H7 (cell line): Measurements from ENCODE around the gene HIPK4. TPM values are rescaled to one million over a fixed set of nuclear protein-coding genes. Genes with fewer than 3 reads are reported as not detected.
"Not testable (repeated sequence)": the region's sequence is repeated elsewhere in the genome, so short reads cannot be mapped to it uniquely, and the experiment has no call there.

Source experiments
- DNase-seq: peaks from one replicate; pipeline ENCODE4 v3.0.0; 2012
- H3K27me3 ChIP-seq: 2 replicates; pipeline ENCODE4 v1.6.0; 2011; ENCODE audit warnings: mild to moderate bottlenecking, low read length; ENCODE audit not compliant: control insufficient read depth, insufficient read depth
- H3K36me3 ChIP-seq: replicated peaks from 2 replicates; pipeline ENCODE4 v1.5.1; 2011; ENCODE audit warnings: low read length; ENCODE audit not compliant: control insufficient read depth, insufficient read depth
- H3K4me3 ChIP-seq: 2 replicates; pipeline ENCODE4 v1.5.1; 2011; ENCODE audit warnings: low read depth, mild to moderate bottlenecking, control low read depth, low read length, moderate library complexity; ENCODE audit not compliant: insufficient read depth
- total RNA-seq: library from RNA; depleted of rRNA; stranded (reverse); fragments of >200 nt; shearing (Covaris generic); gene quantifications from 2 replicates; pipeline ENCODE4 v1.2.3, GENCODE V29; 2014

The HIPK4 gene
- total RNA-seq, 1 experiment from 2014 or later: 0.24 TPM

DNA sequence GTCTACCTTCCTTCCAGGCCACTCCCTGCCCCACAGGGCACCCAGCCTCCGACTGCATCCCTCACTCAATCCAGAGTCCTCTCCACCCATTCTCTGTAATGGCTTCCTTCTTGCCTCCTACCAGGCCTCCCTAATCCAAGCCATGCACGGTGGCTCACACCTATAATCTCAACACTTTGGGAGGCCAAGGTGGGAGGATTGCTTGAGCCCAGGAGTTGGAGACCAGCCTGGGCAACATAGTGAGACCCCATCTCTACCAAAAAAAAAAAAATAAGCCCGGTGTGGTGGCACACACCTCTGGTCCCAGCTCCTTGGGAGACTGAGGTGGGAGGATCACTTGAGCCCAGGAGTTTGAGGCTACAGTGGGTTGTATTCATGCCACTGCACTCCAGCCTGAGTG lies 19.7 kb downstream of the HIPK4 start:
- DNase-seq, H3K4me3 ChIP-seq, H3K27me3 ChIP-seq: not testable (repeated sequence)
- H3K36me3 ChIP-seq: peaks cover 26% of the 10 kb centered on the region

DNA sequence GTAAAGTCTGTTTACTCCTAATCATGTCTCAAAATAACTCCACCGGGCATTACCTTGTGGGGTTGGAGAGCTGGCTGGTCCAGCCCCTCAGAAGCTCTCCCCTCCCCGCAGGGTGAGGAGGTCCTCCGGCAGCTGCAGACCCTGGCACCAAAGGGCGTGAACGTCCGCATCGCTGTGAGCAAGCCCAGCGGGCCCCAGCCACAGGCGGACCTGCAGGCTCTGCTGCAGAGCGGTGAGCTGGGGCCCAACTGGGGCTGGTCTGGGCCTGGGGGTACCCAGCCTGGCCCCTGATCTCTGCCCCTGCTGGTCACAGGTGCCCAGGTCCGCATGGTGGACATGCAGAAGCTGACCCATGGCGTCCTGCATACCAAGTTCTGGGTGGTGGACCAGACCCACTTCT lies 20.2 kb downstream of the HIPK4 start:
- no peak for DNase-seq
- Histone ChIP-seq H3K36me3 (peaks cover 26% of the 10 kb centered on the region), H3K27me3 (no peaks in the 10 kb centered on the region), H3K4me3 (no peak overlapping the region)

DNA sequence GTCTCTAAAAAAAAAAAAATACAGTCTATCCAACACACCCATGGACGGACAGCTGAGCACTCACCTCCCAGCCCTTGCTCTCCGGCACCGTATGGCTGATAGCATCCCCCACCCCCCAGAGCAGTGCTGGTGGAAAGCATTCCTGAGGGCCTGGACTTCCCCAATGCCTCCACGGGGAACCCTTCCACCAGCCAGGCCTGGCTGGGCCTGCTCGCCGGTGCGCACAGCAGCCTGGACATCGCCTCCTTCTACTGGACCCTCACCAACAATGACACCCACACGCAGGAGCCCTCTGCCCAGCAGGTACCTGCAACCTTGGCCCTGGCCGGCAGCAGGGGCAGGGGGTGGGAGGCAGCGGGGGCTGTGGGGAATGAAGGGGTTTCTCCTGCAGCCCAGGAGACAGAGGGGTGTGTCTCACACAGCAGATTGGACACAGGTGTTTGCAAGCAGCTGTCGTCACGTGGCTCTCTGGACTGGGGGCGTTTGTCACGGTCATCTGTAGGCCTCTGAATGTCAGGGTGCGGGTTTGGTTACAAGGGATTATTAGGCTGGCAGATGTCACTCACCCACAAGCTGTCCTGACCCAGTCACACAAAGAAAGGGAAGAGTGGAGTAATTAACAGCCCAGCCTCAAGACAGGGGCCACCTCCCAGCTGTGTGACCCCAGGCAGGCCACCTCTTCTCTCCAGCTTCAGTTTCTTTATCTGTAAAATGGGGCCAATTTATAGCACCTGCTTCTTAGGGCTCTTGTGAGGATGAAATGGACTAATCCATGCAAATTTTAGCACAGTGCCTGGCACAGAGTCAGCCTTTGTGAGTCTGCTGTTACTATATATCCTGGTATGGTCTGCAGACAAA lies 22.2 kb downstream of the HIPK4 start:
- no peak overlapping the region for H3K4me3 ChIP-seq
- peak; percentile 60 for DNase-seq
- no peaks in the 10 kb centered on the region for H3K27me3 ChIP-seq
- peaks cover 23% of the 10 kb centered on the region for H3K36me3 ChIP-seq

DNA sequence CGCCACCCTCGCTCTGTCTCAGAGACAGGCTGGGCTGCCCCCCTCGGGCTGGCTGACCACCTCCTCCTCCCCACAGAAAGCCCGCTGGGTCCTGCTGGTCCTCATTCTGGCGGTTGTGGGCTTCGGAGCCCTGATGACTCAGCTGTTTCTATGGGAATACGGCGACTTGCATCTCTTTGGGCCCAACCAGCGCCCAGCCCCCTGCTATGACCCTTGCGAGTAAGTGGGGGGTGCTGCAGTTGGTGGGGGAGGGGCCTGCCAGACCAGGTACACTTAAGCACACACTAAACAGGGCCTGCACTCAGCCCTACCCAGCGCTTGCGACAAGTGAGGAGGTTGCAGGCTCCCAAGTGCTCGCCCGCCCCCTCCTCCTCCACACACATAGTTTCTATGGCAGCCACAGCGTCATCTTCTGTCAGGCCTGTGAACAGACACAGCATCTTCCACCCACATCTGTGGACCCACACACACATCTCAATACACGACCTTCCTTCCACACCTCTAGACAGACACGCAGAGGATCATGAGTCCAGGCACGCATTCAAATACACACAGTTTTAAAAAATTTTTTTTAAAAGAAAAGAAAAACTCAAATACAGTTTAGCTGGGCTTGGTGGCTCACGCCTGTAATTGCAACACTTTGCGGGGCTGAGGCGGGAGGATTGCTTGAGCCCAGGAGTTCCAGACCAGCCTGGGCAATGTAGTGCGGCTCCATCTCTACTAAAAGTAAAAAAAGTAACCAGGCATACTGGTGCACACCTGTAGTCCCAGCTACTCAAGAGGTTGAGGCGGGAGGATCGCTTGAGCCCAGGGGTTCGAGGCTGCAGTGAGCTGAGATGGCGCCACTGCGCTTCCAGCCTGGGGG lies 23.1 kb downstream of the HIPK4 start:
- peak overlapping the region; percentile 42 for H3K4me3 ChIP-seq
- H3K36me3 ChIP-seq: peaks cover 18% of the 10 kb centered on the region
- H3K27me3 ChIP-seq: no peaks in the 10 kb centered on the region
- peak; percentile 95 for DNase-seq

DNA sequence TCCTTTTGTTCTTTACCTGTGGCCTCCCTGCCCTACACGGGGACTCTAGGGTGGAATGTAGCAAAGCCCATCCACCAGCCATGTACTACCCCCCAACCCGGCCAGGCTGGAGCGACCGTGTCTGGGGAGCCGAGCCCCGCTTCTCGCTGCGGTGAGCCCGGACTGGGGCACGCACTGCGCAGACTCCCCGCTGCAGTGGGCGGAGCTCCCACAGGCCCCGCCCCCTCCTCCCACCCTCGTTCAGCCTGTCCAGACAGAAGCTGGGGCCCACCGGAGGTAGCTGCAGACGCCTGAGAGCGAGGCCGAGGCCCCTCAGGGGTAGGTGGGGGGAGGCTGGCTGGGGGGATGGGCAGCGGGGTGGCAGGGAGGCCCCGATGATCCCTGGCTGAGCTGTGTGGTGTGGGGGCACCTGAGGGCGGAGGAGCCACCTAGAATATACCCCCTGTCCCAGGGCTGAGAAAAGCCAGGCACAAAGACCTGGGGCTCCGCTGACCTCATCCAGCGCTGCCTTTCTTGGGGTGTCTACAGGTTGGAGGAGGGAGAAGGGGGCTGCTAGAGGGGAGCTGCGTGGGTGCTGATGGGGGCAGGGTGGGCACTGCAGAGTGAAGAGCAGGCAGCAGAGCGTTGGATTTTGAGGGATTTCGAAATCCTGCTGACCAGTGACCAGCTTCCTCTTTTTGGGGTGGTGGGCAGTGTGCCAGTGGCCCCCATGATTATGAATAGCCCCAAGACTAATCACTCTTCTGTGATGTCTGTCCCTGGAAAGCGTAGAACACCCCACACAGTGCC lies 24.2 kb downstream of the HIPK4 start:
- peak overlapping the region; percentile 42 for H3K4me3 ChIP-seq
- DNase-seq: peak; percentile 99
- H3K36me3 ChIP-seq: peaks cover 12% of the 10 kb centered on the region
- H3K27me3 ChIP-seq: no peaks in the 10 kb centered on the region

DNA sequence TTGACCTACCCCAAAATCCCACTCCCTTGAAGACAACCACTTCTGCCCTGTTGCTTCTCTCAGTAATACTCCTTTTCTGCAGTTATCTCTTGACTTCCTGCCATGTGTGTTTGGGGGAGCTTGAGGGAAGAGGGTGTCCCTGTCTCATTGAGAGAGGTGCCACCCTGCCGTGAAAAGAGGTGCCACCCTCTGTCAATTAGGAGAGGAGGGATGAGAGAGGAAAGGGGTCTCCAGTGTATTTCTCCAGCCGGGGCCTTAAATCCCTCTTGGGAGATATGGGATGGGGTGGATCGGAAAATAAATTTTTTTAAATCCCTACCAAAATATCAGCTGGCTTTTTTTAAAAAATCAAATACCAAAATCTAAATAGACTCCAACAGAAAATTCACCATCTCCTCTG lies 25.0 kb downstream of the HIPK4 start:
- no peak for DNase-seq
- Histone ChIP-seq H3K36me3 (peaks cover 9% of the 10 kb centered on the region), H3K4me3 (no peak overlapping the region), H3K27me3 (no peaks in the 10 kb centered on the region)

DNA sequence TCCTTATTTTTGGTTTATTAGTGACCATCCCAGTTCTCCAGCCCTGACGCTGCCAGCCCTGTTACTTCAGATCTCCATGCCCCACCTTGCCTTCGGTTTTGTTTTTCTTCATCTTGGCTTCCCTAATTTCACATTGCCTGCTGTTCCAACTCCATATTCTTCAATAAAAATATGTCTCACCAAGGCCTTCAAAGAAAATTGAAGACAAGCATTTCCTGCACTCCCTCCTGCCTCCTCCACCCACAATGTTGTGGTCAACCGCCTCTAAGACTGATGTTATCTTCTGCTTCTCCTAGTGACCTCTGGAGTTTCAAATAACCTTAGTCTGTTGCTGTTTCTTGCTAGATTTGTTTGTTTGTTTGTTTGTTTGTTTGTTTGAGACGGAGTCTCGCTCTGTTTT lies 26.9 kb downstream of the HIPK4 start:
- Histone ChIP-seq H3K36me3 (peaks cover 5% of the 10 kb centered on the region), H3K4me3 (no peak overlapping the region), H3K27me3 (no peaks in the 10 kb centered on the region)
- no peak for DNase-seq

DNA sequence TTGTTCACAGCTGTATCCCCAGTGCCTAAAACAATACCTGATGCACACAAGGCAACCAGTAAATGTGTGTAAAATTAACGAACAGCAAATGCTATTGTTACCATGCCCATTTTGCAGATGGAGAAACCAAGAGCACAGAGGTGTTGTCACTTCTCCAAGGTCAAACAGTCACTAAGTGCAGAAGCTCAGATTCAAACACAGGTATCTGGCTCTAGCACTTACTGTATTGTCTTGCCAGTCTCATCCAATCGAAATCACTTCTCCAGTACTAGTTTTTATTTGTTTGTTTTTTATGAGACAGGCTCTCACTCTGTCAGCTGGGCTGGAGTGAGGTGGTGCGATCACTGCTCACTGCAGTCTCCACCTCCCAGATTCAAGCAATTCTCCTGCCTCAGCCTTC lies 27.8 kb downstream of the HIPK4 start:
- Histone ChIP-seq H3K27me3 (no peaks in the 10 kb centered on the region), H3K36me3 (no peaks in the 10 kb centered on the region), H3K4me3 (no peak overlapping the region)
- no peak for DNase-seq

DNA sequence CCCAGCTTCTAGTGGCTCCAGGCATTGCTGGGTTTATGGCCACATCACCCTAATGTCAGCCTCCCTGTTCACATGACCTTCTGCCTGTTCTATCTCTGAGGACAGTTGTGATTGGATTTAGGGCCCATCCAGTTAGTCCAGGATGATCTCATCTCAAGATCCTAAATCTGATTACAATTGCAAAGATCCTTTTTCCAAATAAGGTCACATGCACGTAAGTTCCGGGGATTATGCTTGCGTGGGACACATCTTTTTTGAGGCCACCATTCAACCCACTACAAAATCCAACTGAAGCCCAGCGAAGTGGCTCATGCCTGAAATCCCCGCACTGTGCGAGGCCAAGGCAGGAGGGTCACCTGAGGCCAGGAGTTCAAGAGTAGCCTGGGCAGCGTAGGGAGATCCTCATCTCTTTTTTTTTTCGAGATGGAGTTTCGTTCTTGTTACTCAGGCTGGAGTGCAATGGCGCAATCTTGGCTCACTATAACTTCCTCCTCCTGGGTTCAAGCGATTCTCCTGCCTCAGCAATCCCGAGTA lies 29.2 kb downstream of the HIPK4 start:
- no peaks in the 10 kb centered on the region for H3K27me3 ChIP-seq
- H3K4me3 ChIP-seq: no peak overlapping the region
- DNase-seq: no peak
- no peaks in the 10 kb centered on the region for H3K36me3 ChIP-seq

DNA sequence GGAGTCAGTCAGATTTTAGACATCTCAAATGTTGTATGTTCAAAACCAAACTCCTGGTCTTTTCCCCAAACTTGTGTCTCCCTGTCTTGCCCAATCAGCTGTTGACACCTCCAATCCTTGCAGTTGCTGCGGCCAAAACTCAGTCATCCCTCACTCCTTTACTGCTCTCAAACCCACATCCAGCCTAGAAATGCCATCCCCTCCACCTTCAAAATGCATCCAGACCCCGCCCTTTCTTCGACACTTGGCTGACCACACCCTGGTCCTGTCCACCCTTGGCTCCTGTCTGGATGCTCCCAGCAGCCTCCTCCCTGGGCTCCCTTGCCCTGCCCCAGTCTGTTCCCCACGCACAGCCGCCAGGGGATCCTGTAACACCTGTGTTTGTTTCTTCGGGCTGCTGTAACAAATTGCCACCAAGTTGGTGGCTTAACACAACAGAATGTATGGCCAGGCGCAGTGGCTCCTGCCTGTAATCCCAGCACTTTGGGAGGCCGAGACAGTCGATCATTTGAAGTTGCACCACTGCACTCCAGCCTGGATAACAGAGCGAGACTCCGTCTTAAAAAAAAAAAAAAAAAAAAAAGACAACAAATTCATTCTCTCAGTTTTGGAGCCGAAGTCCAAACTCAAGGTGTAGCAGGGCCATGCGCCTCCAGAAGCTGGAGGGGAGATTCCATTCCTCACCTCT lies 29.8 kb downstream of the HIPK4 start:
- Histone ChIP-seq H3K4me3 (no peak overlapping the region), H3K27me3 (no peaks in the 10 kb centered on the region), H3K36me3 (no peaks in the 10 kb centered on the region)
- no peak for DNase-seq

DNA sequence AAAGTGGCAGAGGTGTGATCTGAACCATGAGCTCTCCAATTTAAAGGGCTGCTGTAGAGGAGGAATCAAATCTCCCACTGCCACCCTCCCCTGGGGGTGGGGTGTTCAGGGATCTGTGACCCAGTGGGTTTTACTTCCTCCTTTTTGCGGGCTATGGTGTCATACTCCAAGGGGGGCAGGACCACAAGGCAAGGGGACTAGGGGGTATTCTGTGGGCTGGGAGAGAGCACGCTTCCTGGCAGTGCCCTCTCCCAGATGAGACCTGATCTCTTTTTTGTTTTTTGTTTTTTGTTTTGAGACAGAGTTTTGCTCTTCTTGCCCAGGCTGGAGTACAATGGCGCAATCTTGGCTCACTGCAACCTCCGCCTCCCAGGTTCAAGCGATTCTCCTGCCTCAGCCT lies 31.2 kb downstream of the HIPK4 start:
- Histone ChIP-seq H3K4me3 (no peak overlapping the region), H3K27me3 (no peaks in the 10 kb centered on the region), H3K36me3 (no peaks in the 10 kb centered on the region)
- DNase-seq: no peak

DNA sequence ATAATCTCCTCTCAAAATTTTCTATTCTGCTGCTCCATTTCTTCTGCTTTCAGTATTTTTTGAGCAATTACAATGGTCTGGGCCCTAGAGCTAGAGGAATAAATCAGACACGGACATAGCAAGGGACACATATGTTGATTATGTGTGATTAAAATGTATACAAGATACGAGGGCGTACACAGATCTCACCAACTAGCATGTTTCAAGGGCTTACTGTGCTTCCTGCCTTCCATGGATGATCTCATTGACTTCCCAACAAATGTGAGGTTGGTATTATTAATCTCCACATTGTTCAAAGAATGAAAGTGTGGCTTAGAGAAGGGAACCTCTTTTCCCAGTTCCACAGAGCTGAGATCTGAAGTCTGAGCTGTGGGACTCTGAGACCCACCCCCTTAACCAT lies 32.3 kb downstream of the HIPK4 start:
- Histone ChIP-seq H3K36me3 (no peaks in the 10 kb centered on the region), H3K27me3 (no peaks in the 10 kb centered on the region), H3K4me3 (no peak overlapping the region)
- no peak for DNase-seq

DNA sequence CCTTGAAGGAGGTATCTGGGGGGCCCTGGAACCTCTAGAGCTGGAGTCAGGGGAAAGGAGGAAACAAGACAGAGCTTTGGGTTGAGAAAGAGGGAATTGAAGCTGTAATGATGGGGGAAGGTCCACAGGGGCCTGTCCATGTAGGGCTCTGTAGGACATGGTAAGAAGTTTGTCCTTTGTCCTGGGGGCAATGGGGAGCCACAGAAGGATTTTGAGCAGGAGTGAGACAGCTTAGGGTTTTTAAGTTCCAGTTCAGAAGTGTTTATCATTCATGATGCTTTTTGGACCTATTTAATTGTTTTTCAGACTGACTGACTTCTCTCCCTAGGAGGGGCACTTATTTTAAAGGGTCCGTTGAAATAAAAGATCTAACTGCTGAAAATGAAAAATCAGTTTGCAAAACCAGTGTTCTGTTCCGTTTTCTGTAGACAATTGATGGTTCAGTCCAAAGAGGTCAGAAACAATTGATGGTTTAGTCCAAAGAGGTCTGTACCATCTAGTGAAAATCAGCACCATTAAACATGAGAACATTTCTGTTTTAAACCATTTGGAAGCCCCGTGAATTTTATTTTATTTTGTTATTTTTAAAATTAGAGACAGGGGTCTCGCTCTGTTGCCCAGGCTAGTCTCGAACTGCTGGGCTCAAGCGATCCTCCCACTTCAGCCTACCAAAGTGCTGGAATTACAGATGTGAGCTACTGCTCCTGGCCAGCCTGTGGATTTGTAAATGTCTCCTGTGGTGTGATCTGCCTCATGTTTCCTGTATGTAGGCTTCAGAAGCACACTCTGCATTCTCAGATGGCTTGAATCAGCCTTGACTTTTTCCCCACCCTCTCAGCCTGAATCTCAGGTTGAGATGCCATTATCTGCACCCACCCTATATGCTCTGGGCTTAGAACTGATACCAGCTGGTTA lies 33.0 kb downstream of the HIPK4 start:
- no peak for DNase-seq
- Histone ChIP-seq H3K27me3 (no peaks in the 10 kb centered on the region), H3K4me3 (no peak overlapping the region), H3K36me3 (no peaks in the 10 kb centered on the region)
